OCI-LY3 (cell line): Measurements from ENCODE around the gene RFX7.

Source experiments
- EZH2phosphoT487 ChIP-seq: fragments of 200-600 bp; shearing (Covaris generic); IDR thresholded peaks from 2 replicates; pipeline ENCODE4 v1.6.1; 2018; ENCODE audit warnings: antibody characterized with exemption, mixed run types, low read depth
- TF ChIP-seq, protein P1 (sequence below): fragments of 200-600, 300-600 bp; sonication (generic); IDR thresholded peaks from 2 replicates; pipeline ENCODE4 v1.5.1; 2014; ENCODE audit warnings: antibody characterized with exemption, low read length, low read depth

DNA sequence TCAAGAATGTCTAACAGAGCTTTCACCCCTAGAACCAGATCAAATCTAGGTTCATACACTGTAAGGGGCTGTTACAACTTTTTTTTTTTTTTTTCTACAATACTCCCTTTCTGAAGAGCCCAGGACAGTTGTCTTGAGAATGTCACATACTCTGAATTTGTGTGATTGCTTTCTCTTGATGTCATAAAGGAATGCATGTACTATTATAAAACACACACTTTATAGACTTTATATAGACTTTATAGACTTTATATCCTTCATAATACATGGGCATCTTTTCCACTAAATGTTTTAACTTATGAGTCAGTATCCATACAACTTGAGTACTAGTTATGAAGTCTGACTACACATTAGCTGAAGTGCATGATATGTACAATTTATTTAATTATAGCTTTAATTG, 26.3 kb downstream of the RFX7 start:
- TF ChIP-seq EZH2phosphoT487: no peak
- TF ChIP-seq, protein P1, sequence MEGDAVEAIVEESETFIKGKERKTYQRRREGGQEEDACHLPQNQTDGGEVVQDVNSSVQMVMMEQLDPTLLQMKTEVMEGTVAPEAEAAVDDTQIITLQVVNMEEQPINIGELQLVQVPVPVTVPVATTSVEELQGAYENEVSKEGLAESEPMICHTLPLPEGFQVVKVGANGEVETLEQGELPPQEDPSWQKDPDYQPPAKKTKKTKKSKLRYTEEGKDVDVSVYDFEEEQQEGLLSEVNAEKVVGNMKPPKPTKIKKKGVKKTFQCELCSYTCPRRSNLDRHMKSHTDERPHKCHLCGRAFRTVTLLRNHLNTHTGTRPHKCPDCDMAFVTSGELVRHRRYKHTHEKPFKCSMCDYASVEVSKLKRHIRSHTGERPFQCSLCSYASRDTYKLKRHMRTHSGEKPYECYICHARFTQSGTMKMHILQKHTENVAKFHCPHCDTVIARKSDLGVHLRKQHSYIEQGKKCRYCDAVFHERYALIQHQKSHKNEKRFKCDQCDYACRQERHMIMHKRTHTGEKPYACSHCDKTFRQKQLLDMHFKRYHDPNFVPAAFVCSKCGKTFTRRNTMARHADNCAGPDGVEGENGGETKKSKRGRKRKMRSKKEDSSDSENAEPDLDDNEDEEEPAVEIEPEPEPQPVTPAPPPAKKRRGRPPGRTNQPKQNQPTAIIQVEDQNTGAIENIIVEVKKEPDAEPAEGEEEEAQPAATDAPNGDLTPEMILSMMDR: no peak
